Keratinocyte (primary cell): Measurements from ENCODE around the gene RDX. TPM values are rescaled to one million over a fixed set of nuclear protein-coding genes. Genes with fewer than 3 reads are reported as not detected.
A peak's percentile ranks its signal among the peaks of the same experiment; 100 is the strongest.

Experiments
- DNase-seq: peaks from one replicate; pipeline ENCODE4 v3.0.0-alpha.2; 2011; ENCODE audit warnings: low read depth, missing footprints, low spot score
- FAIRE-seq: peaks from 2 replicates; lab custom pipeline; 2011; peaks lifted over from hg19 to GRCh38; lab: Jason Lieb, UNC
- H2AFZ ChIP-seq: 2 replicates; pipeline ENCODE4 v1.6.0; 2012; ENCODE audit warnings: low read length, control low read depth, inconsistent platforms; ENCODE audit not compliant: control insufficient read depth
- H3K27ac ChIP-seq: 2 replicates; pipeline ENCODE4 v1.5.1; 2011; ENCODE audit warnings: low read length; ENCODE audit not compliant: control insufficient read depth, insufficient read depth
- H3K27me3 ChIP-seq: 3 replicates; pipeline ENCODE4 v1.6.0; 2011; ENCODE audit warnings: low read length; ENCODE audit not compliant: control insufficient read depth, insufficient read depth; ENCODE audit errors: extremely low read depth
- H3K36me3 ChIP-seq, 2 experiments: 2 replicates in 1 of 2; 3 replicates in 1 of 2; pipeline ENCODE4 v1.5.1; 2011; ENCODE audit warnings: low read length in 2 of 2, mild to moderate bottlenecking in 1 of 2; ENCODE audit not compliant: control insufficient read depth in 2 of 2, insufficient read depth in 2 of 2; ENCODE audit errors: extremely low read depth in 1 of 2
- H3K4me1 ChIP-seq: 3 replicates; pipeline ENCODE4 v1.5.1; 2011; ENCODE audit warnings: low read length; ENCODE audit not compliant: control insufficient read depth, insufficient read depth; ENCODE audit errors: extremely low read depth
- H3K4me2 ChIP-seq: 3 replicates; pipeline ENCODE4 v1.6.0; 2011; ENCODE audit warnings: low read depth, low read length; ENCODE audit not compliant: control insufficient read depth, insufficient read depth; ENCODE audit errors: extremely low read depth
- H3K4me3 ChIP-seq, 3 experiments: fragments of 200-600 bp in 1 of 3; sonication (generic) in 1 of 3; 2 replicates in 2 of 3; 3 replicates in 1 of 3; pipeline ENCODE4 v1.5.1; 2011 to 2016; ENCODE audit warnings: low read length in 3 of 3, mild to moderate bottlenecking in 3 of 3, control low read depth in 2 of 3, inconsistent platforms in 1 of 3, low read depth in 1 of 3, mixed read lengths in 1 of 3, mixed run types in 1 of 3, moderate library complexity in 1 of 3; ENCODE audit not compliant: control insufficient read depth in 2 of 3, insufficient read depth in 2 of 3; ENCODE audit errors: extremely low read depth in 1 of 3
- H3K79me2 ChIP-seq: 2 replicates; pipeline ENCODE4 v1.6.0; 2012; ENCODE audit warnings: low read length; ENCODE audit not compliant: control insufficient read depth, insufficient read depth
- H3K9ac ChIP-seq: 3 replicates; pipeline ENCODE4 v1.6.0; 2011; ENCODE audit warnings: low read length; ENCODE audit not compliant: control insufficient read depth, insufficient read depth; ENCODE audit errors: extremely low read depth
- H3K9me1 ChIP-seq: 3 replicates; pipeline ENCODE4 v1.6.0; 2011; ENCODE audit warnings: low read length; ENCODE audit not compliant: control insufficient read depth, insufficient read depth; ENCODE audit errors: extremely low read depth
- H3K9me3 ChIP-seq: 2 replicates; pipeline ENCODE4 v1.5.1; 2012; ENCODE audit warnings: low read depth, low read length; ENCODE audit not compliant: control insufficient read depth
- H4K20me1 ChIP-seq: 3 replicates; pipeline ENCODE4 v1.6.0; 2011; ENCODE audit warnings: low read length; ENCODE audit not compliant: control insufficient read depth, insufficient read depth; ENCODE audit errors: extremely low read depth
- CTCF ChIP-seq, 3 experiments: IDR thresholded peaks in 1 of 3; conservative IDR thresholded peaks in 1 of 3; optimal IDR thresholded peaks in 1 of 3; 2 replicates in 2 of 3; 3 replicates in 1 of 3; pipeline versions ENCODE3 to v1.5.1; 2011; ENCODE audit warnings: low read length in 3 of 3, mild to moderate bottlenecking in 3 of 3, moderate library complexity in 2 of 3, control low read depth in 1 of 3, inconsistent platforms in 1 of 3; ENCODE audit not compliant: insufficient read depth in 2 of 3; ENCODE audit errors: extremely low read depth in 1 of 3
- EZH2 ChIP-seq: IDR thresholded peaks from one replicate; pipeline ENCODE4 v1.6.1; 2012; ENCODE audit warnings: inconsistent platforms, mild to moderate bottlenecking, low read length, moderate library complexity
- dilution Hi-C: fragments of 300-500 bp; cut with MboI; formaldehyde crosslinking; loops from one replicate; pipeline ENCODE4 v1.7.0; 2020; ENCODE audit warnings: low sequenced_read_pairs; ENCODE audit not compliant: extremely low pct_ligation_motif_present
- polyA plus RNA-seq, 5 experiments: library from polyadenylated mRNA; depleted of rRNA in 3 of 5; stranded (reverse) in 3 of 5; stranded (forward) in 1 of 5; unstranded in 1 of 5; fragments of >200 nt; gene quantifications; 1 replicate in 1 of 5; 2 replicates in 3 of 5; 3 replicates in 1 of 5; pipeline versions ENCODE4 v1.2.1 to v1.2.3, GENCODE V29; 2011 to 2012; ENCODE audit warnings: missing spikeins in 2 of 5, low read depth in 1 of 5, low replicate concordance in 1 of 5

Gene RDX
- polyA plus RNA-seq, 1 donor (not counting 4 experiments of a cell fraction or from before 2014, with no cell fraction given) = 85.4 TPM

- DNase-seq (no peak), FAIRE-seq (no peak)
- H3K9me1 ChIP-seq = no peaks in the 10 kb centered on the region
- no peaks in the 10 kb centered on the region for H3K27me3 ChIP-seq
- no peak overlapping the region for H3K9ac ChIP-seq
- dilution Hi-C loops = no loop called here
- H3K4me2 ChIP-seq = no peak overlapping the region
- no peak overlapping the region for H3K27ac ChIP-seq
- no peaks in the 10 kb centered on the region for H3K9me3 ChIP-seq
- peaks cover 42% of the 10 kb centered on the region for H3K4me1 ChIP-seq
- TF ChIP-seq EZH2 = no peak
- TF ChIP-seq CTCF (optimal IDR thresholded peaks at IDR 0.05 in 1 of 3, IDR thresholded peaks at IDR 0.05 in 1 of 3, conservative IDR thresholded peaks at IDR 0.05 in 1 of 3; ENCODE audit: extremely low read depth in 1 of 3, insufficient read depth in 2 of 3, low read length in 3 of 3) = no peak
- no peaks in the 10 kb centered on the region for H3K79me2 ChIP-seq
- H3K4me3 ChIP-seq = no peak overlapping the region
- H3K36me3 ChIP-seq = no peaks in the 10 kb centered on the region
- no peaks in the 10 kb centered on the region for H4K20me1 ChIP-seq
- peak overlapping the region; percentile 3 for H2AFZ ChIP-seq
Measured at GRCh38 chr11:110186867-110187266, 109.5 kb downstream of the RDX start.

GRCh38 chr11:110186456-110186855 is 110.0 kb downstream of the RDX start:
- H3K4me3 ChIP-seq = no peak overlapping the region
- no peaks in the 10 kb centered on the region for H3K36me3 ChIP-seq
- no peak overlapping the region for H2AFZ ChIP-seq
- TF ChIP-seq EZH2 (no peak), CTCF (optimal IDR thresholded peaks at IDR 0.05 in 1 of 3, IDR thresholded peaks at IDR 0.05 in 1 of 3, conservative IDR thresholded peaks at IDR 0.05 in 1 of 3; ENCODE audit: extremely low read depth in 1 of 3, insufficient read depth in 2 of 3, low read length in 3 of 3) (no peak)
- DNase-seq (no peak), FAIRE-seq (no peak)
- no peak overlapping the region for H3K9ac ChIP-seq
- no peak overlapping the region for H3K4me2 ChIP-seq
- H3K4me1 ChIP-seq = peaks cover 42% of the 10 kb centered on the region
- H3K27me3 ChIP-seq = no peaks in the 10 kb centered on the region
- H3K27ac ChIP-seq = no peak overlapping the region
- H4K20me1 ChIP-seq = no peaks in the 10 kb centered on the region
- no peaks in the 10 kb centered on the region for H3K9me1 ChIP-seq
- dilution Hi-C loops = no loop called here
- no peaks in the 10 kb centered on the region for H3K9me3 ChIP-seq
- H3K79me2 ChIP-seq = no peaks in the 10 kb centered on the region
